NCI-H748 (cell line): Measurements from ENCODE around the gene OR52E4.

ENCODE experiments used
- DNase-seq: peaks from one replicate; lab custom pipeline; 2025; ENCODE audit not compliant: unreplicated experiment; lab: John Stamatoyannopoulos, UW

OR52E4 gene

GRCh38 chr11:5880329-5880728 lies at the start of gene OR52E4:
TSS of gene OR52E4 (plus strand) at chr11:5880629. CDS start at chr11:5884293, 3,664 bp downstream.
- DNase-seq = no peak

- no peak for DNase-seq
Measured at GRCh38 chr11:5831196-5831829, 49.1 kb upstream of the OR52E4 start.

GRCh38 chr11:5833446-5833845 lies 47.0 kb upstream of the OR52E4 start:
- DNase-seq = no peak

- no peak for DNase-seq
Measured at GRCh38 chr11:5837695-5838094, 42.7 kb upstream of the OR52E4 start.

- DNase-seq = no peak
Measured at GRCh38 chr11:5841797-5842196, 38.6 kb upstream of the OR52E4 start, which contains the start of gene OR52E6. TSS of gene OR52E6 (minus strand) at chr11:5841897. CDS start at chr11:5841897, 0 bp downstream.

- DNase-seq = no peak
Measured at GRCh38 chr11:5846701-5847100, 33.7 kb upstream of the OR52E4 start.

GRCh38 chr11:5847711-5848110 lies 32.7 kb upstream of the OR52E4 start:
- no peak for DNase-seq

- DNase-seq = no peak
Measured at GRCh38 chr11:5851002-5851401, 29.4 kb upstream of the OR52E4 start.

GRCh38 chr11:5857590-5857989 lies 22.8 kb upstream of the OR52E4 start, which contains the start of gene OR52E8:
TSS of gene OR52E8 (minus strand) at chr11:5857690. CDS start at chr11:5857690, 0 bp downstream.
- no peak for DNase-seq

GRCh38 chr11:5865826-5866225 lies 14.6 kb upstream of the OR52E4 start:
- no peak for DNase-seq

- DNase-seq = no peak
Measured at GRCh38 chr11:5878564-5878963, 1.9 kb upstream of the OR52E4 start.

GRCh38 chr11:5881756-5882155 lies 1.3 kb downstream of the OR52E4 start:
- no peak for DNase-seq

GRCh38 chr11:5887172-5887571 lies 6.7 kb downstream of the OR52E4 start:
- no peak for DNase-seq

- DNase-seq = no peak
Measured at GRCh38 chr11:5887661-5888060, 7.2 kb downstream of the OR52E4 start.

- DNase-seq = peak; percentile 17
Measured at GRCh38 chr11:5891216-5891800, 10.9 kb downstream of the OR52E4 start.

GRCh38 chr11:5892908-5893307 lies 12.5 kb downstream of the OR52E4 start, which contains the start of gene OR52E5:
TSS of gene OR52E5 (plus strand) at chr11:5893208. CDS start at chr11:5900777, 7,569 bp downstream.
- DNase-seq = no peak

GRCh38 chr11:5899534-5899933 lies 19.1 kb downstream of the OR52E4 start:
- peak; percentile 33 for DNase-seq

GRCh38 chr11:5910540-5910939 lies 30.1 kb downstream of the OR52E4 start:
- no peak for DNase-seq

- DNase-seq = no peak
Measured at GRCh38 chr11:5922749-5923426, 42.5 kb downstream of the OR52E4 start.

GRCh38 chr11:5923427-5923776 lies 43.0 kb downstream of the OR52E4 start:
- DNase-seq = no peak

GRCh38 chr11:5923794-5924193 lies 43.4 kb downstream of the OR52E4 start:
- DNase-seq = no peak

GRCh38 chr11:5928271-5928670 lies 47.8 kb downstream of the OR52E4 start:
- DNase-seq = peak; percentile 97
